Measurements from ENCODE around the gene IGF2BP3.

GRCh38 chr7:23474829-23475575 is 4.7 kb upstream of the IGF2BP3 start:
- TF ChIP-seq CTCF (conservative IDR thresholded peaks at IDR 0.05) (no peak), EZH2 (IDR thresholded peaks at IDR 0.05; ENCODE audit: low read depth) (no peak)

All from PC-9 (cell line).